GM10266 (cell line): ENCODE results near the gene RELL1.

Experiments
- DNase-seq: peaks from one replicate; pipeline ENCODE4 v3.0.0; 2012; ENCODE audit errors: extremely low spot score
- CTCF ChIP-seq: IDR thresholded peaks from 2 replicates; pipeline ENCODE4 v1.5.1; 2012; ENCODE audit warnings: mild to moderate bottlenecking, low read depth; ENCODE audit not compliant: control insufficient read depth, insufficient read depth; ENCODE audit errors: missing control alignments

The RELL1 gene

GRCh38 chr4:37648084-37648817 is 37.9 kb downstream of the RELL1 start:
- DNase-seq, result no peak
- no peak for TF ChIP-seq CTCF

GRCh38 chr4:37646247-37646646 is 39.9 kb downstream of the RELL1 start:
- no peak for TF ChIP-seq CTCF
- DNase-seq, result no peak

GRCh38 chr4:37645736-37646135 is 40.4 kb downstream of the RELL1 start:
- DNase-seq, result no peak
- no peak for TF ChIP-seq CTCF

GRCh38 chr4:37644962-37645361 is 41.2 kb downstream of the RELL1 start:
- TF ChIP-seq CTCF, result no peak
- DNase-seq, result no peak

- no peak for TF ChIP-seq CTCF
- DNase-seq, result no peak
Observed at GRCh38 chr4:37641886-37642849, 44.0 kb downstream of the RELL1 start.

- no peak for TF ChIP-seq CTCF
- DNase-seq, result no peak
Observed at GRCh38 chr4:37641352-37641751, 44.8 kb downstream of the RELL1 start.
